SK-N-MC (cell line): ENCODE data around the gene USP7.

Source experiments
- EZH2 ChIP-seq: fragments of 200-600 bp; sonication (generic); IDR thresholded peaks from one replicate; pipeline ENCODE4 v1.6.1; 2017; ENCODE audit warnings: antibody characterized with exemption
- FOXP2 ChIP-seq: optimal IDR thresholded peaks from 2 replicates; pipeline ENCODE3; 2011; ENCODE audit warnings: mild to moderate bottlenecking, moderate library complexity; ENCODE audit not compliant: insufficient read depth; ENCODE audit errors: extremely low read length, control extremely low read depth
- POLR2AphosphoS5 ChIP-seq: IDR thresholded peaks from 2 replicates; pipeline ENCODE4 v1.6.1; 2012; ENCODE audit warnings: mild to moderate bottlenecking, low read depth, low read length, borderline replicate concordance

DNA sequence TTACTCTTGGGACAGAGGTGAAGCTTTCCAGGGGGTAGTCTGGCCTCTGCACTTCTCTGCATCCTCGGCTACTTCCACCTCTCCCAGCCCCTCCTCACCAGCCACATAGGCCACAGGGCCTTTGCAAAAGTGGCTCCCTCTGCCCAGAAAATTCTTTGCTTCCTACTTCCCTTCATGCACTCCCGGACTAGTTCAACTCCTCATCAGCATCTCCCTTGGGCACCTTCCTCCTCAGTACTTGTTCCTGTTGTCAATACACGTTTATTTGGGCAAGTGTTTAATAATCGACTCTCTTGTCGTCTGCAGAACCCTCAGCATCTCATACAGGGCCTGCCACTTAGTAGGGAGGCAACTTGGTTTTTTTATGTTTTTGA is 23.1 kb upstream of the USP7 start:
- TF ChIP-seq EZH2 (no peak), POLR2AphosphoS5 (no peak), FOXP2 (no peak)
